H1 (cell line): ENCODE data around the gene MIEN1. TPM values are rescaled to one million over a fixed set of nuclear protein-coding genes. Genes with fewer than 3 reads are reported as not detected.

ENCODE experiments used
- CTCF ChIA-PET: fragments of 300-600 bp; sonication (Branson Sonifier 250); formaldehyde crosslinking; loops from one replicate; lab custom pipeline; 2021; ENCODE audit not compliant: partially characterized antibody; lab: Charles Lee
- POLR2A ChIA-PET: fragments of 300-600 bp; sonication (Branson Sonifier 250); formaldehyde crosslinking; loops from one replicate; lab custom pipeline; 2021; ENCODE audit warnings: inconsistent platforms; ENCODE audit not compliant: partially characterized antibody; lab: Charles Lee
- DNase-seq, 2 experiments: peaks; one replicate each; pipeline versions ENCODE4 v3.0.0 to v3.0.0-alpha.2; 2010 to 2022; ENCODE audit warnings: low spot score in 2 of 2, low read depth in 1 of 2, mixed read lengths in 1 of 2
- FAIRE-seq: peaks from 2 replicates; lab custom pipeline; 2011; peaks lifted over from hg19 to GRCh38; lab: Jason Lieb, UNC
- H2AFZ ChIP-seq: 2 replicates; pipeline ENCODE4 v1.8.1; 2012; ENCODE audit warnings: low read length, inconsistent platforms
- H2AK5ac ChIP-seq: 2 replicates; pipeline ENCODE4 v1.6.1; 2013; ENCODE audit warnings: low read depth, low read length
- H2BK120ac ChIP-seq: replicated peaks from 2 replicates; pipeline ENCODE3; 2013; ENCODE audit warnings: low read depth, low read length, inconsistent platforms
- H2BK12ac ChIP-seq: 2 replicates; pipeline ENCODE4 v1.6.1; 2013; ENCODE audit warnings: low read depth, low read length
- H2BK15ac ChIP-seq: 2 replicates; pipeline ENCODE4 v1.6.1; 2013; ENCODE audit warnings: low read length
- H2BK20ac ChIP-seq: 2 replicates; pipeline ENCODE4 v1.6.1; 2013; ENCODE audit warnings: low read length
- H2BK5ac ChIP-seq: 2 replicates; pipeline ENCODE4 v1.6.1; 2013; ENCODE audit warnings: low read depth, low read length
- H3K14ac ChIP-seq: 2 replicates; pipeline ENCODE4 v1.6.1; 2013; ENCODE audit warnings: inconsistent platforms; ENCODE audit not compliant: insufficient read length
- H3K18ac ChIP-seq: 2 replicates; pipeline ENCODE4 v1.6.1; 2013; ENCODE audit warnings: low read length; ENCODE audit errors: extremely low read depth
- H3K23ac ChIP-seq: 2 replicates; pipeline ENCODE4 v1.6.1; 2013; ENCODE audit warnings: inconsistent platforms; ENCODE audit not compliant: insufficient read length
- H3K23me2 ChIP-seq: 2 replicates; pipeline ENCODE4 v1.6.1; 2013; ENCODE audit warnings: low read depth, low read length
- H3K27ac ChIP-seq: 2 replicates; pipeline ENCODE4 v1.6.1; 2011; ENCODE audit warnings: low read depth, low read length, inconsistent platforms
- H3K27me3 ChIP-seq, 4 experiments: replicated peaks in 1 of 4; 1 replicate in 1 of 4; 2 replicates in 3 of 4; pipeline versions ENCODE4 v1.6.1 to v1.8.1; 2011 to 2013; ENCODE audit warnings: low read length in 3 of 4, mild to moderate bottlenecking in 3 of 4, inconsistent platforms in 2 of 4, mixed read lengths in 2 of 4, moderate library complexity in 1 of 4; ENCODE audit not compliant: control insufficient read depth in 3 of 4, insufficient read depth in 3 of 4; ENCODE audit errors: extremely low read depth in 1 of 4
- H3K36me3 ChIP-seq, 4 experiments: 2 replicates each; pipeline versions ENCODE4 v1.6.1 to v1.8.1; 2011 to 2013; ENCODE audit warnings: mild to moderate bottlenecking in 4 of 4, low read length in 3 of 4, moderate library complexity in 2 of 4, control low read depth in 1 of 4, inconsistent platforms in 1 of 4; ENCODE audit not compliant: insufficient read depth in 4 of 4, control insufficient read depth in 2 of 4
- H3K4ac ChIP-seq: replicated peaks from 2 replicates; pipeline ENCODE3; 2013; ENCODE audit warnings: low read length, low read depth, mixed read lengths, inconsistent platforms; ENCODE audit not compliant: insufficient read length
- H3K4me1 ChIP-seq, 4 experiments: replicated peaks in 1 of 4; 1 replicate in 1 of 4; 2 replicates in 3 of 4; pipeline versions ENCODE4 v1.6.1 to v1.8.1; 2011 to 2013; ENCODE audit warnings: low read length in 3 of 4, inconsistent platforms in 2 of 4, mixed read lengths in 1 of 4; ENCODE audit not compliant: insufficient read depth in 4 of 4, control insufficient read depth in 3 of 4
- H3K4me2 ChIP-seq, 2 experiments: 2 replicates each; pipeline versions ENCODE4 v1.6.1 to v1.8.1; 2011 to 2013; ENCODE audit warnings: low read depth in 2 of 2, low read length in 2 of 2, control low read depth in 1 of 2, inconsistent platforms in 1 of 2, mild to moderate bottlenecking in 1 of 2; ENCODE audit not compliant: insufficient read depth in 1 of 2
- H3K4me3 ChIP-seq, 4 experiments: fragments of 200-600, 300-600 bp in 1 of 4; sonication (generic), shearing (Covaris generic), sonication (Bioruptor Twin) in 1 of 4; 2 replicates each; pipeline versions ENCODE4 v1.5.1 to v1.8.1; 2011 to 2016; ENCODE audit warnings: low read length in 4 of 4, low read depth in 3 of 4, control low read depth in 2 of 4, inconsistent platforms in 2 of 4, mild to moderate bottlenecking in 2 of 4, mixed read lengths in 1 of 4, moderate library complexity in 1 of 4; ENCODE audit not compliant: insufficient read depth in 2 of 4; ENCODE audit errors: extremely low read depth in 1 of 4
- H3K56ac ChIP-seq: replicated peaks from 2 replicates; pipeline ENCODE3; 2013; ENCODE audit warnings: low read depth, mild to moderate bottlenecking, mixed read lengths, low read length, inconsistent platforms; ENCODE audit not compliant: insufficient read length
- H3K79me1 ChIP-seq: 2 replicates; pipeline ENCODE4 v1.6.1; 2013; ENCODE audit warnings: low read depth, low read length, control low read depth
- H3K79me2 ChIP-seq, 2 experiments: 2 replicates each; pipeline versions ENCODE4 v1.6.1 to v1.8.1; 2012 to 2013; ENCODE audit warnings: low read length in 2 of 2, mild to moderate bottlenecking in 2 of 2, inconsistent platforms in 1 of 2; ENCODE audit not compliant: insufficient read depth in 2 of 2, control insufficient read depth in 1 of 2
- H3K9ac ChIP-seq, 4 experiments: replicated peaks in 1 of 4; 1 replicate in 1 of 4; 2 replicates in 3 of 4; pipeline versions ENCODE4 v1.6.1 to v1.8.1; 2011 to 2013; ENCODE audit warnings: low read depth in 3 of 4, low read length in 3 of 4, control low read depth in 2 of 4, mild to moderate bottlenecking in 2 of 4, moderate library complexity in 2 of 4, inconsistent platforms in 1 of 4; ENCODE audit errors: extremely low read depth in 1 of 4
- H3K9me3 ChIP-seq, 2 experiments: 2 replicates each; pipeline versions ENCODE4 v1.6.1 to v1.8.1; 2012 to 2013; ENCODE audit warnings: mild to moderate bottlenecking in 2 of 2, moderate library complexity in 2 of 2, control low read depth in 1 of 2, inconsistent platforms in 1 of 2, low read depth in 1 of 2, low read length in 1 of 2, mixed read lengths in 1 of 2; ENCODE audit not compliant: insufficient read depth in 2 of 2
- H4K20me1 ChIP-seq, 2 experiments: replicated peaks in 1 of 2; 2 replicates each; pipeline versions ENCODE3 to v1.8.1; 2011 to 2013; ENCODE audit warnings: inconsistent platforms in 2 of 2, low read length in 2 of 2, mild to moderate bottlenecking in 1 of 2; ENCODE audit not compliant: insufficient read depth in 2 of 2, control insufficient read depth in 1 of 2
- H4K5ac ChIP-seq: 2 replicates; pipeline ENCODE4 v1.6.1; 2013; ENCODE audit warnings: low read length, low read depth, mixed read lengths, inconsistent platforms; ENCODE audit not compliant: insufficient read length
- H4K8ac ChIP-seq: 2 replicates; pipeline ENCODE4 v1.8.0; 2013; ENCODE audit warnings: mild to moderate bottlenecking, moderate library complexity, low read length, inconsistent platforms; ENCODE audit not compliant: insufficient read depth; ENCODE audit errors: extremely low read depth
- H4K91ac ChIP-seq: replicated peaks from 2 replicates; pipeline ENCODE3; 2013; ENCODE audit warnings: low read length, mixed read lengths, inconsistent platforms; ENCODE audit not compliant: insufficient read length
- CBX8 ChIP-seq: fragments of 300-800, 300-1000 bp; sonication (generic); IDR thresholded peaks from 2 replicates; pipeline ENCODE4 v1.7.1; 2016; ENCODE audit warnings: low read depth, low read length, borderline replicate concordance
- FOSL1 ChIP-seq: IDR thresholded peaks from 2 replicates; pipeline ENCODE4 v1.6.1; 2011; ENCODE audit warnings: mild to moderate bottlenecking, low read depth, low read length, moderate library complexity; ENCODE audit not compliant: insufficient read depth
- RXRA ChIP-seq: IDR thresholded peaks from 2 replicates; pipeline ENCODE4 v1.6.1; 2011; ENCODE audit warnings: low read depth, mild to moderate bottlenecking, low read length, moderate library complexity; ENCODE audit not compliant: insufficient read depth
- SIRT6 ChIP-seq: IDR thresholded peaks from one replicate; pipeline ENCODE4 v1.7.1; 2012; ENCODE audit warnings: low read length, inconsistent platforms
- SP4 ChIP-seq: IDR thresholded peaks from 2 replicates; pipeline ENCODE4 v1.6.1; 2012; ENCODE audit warnings: low read length, inconsistent platforms
- SUZ12 ChIP-seq: fragments of 200-600 bp; sonication (generic); IDR thresholded peaks from 2 replicates; pipeline ENCODE4 v1.6.1; 2012; ENCODE audit warnings: mild to moderate bottlenecking, inconsistent platforms, low read length, moderate library complexity, mixed read lengths
- WGBS, 2 experiments: shearing (Covaris generic) in 1 of 2; methylation state at CpG; one replicate each; pipeline versions ENCODE4 v1.1.6 to v1.1.7; 2013 to 2015; ENCODE audit warnings: low lambda C conversion rate in 2 of 2, mixed read lengths in 2 of 2, inconsistent platforms in 1 of 2, low coverage in 1 of 2, missing lambda C conversion rate in 1 of 2; ENCODE audit not compliant: insufficient replicate concordance in 2 of 2, insufficient coverage in 1 of 2, insufficient read length in 1 of 2; ENCODE audit errors: extremely low coverage in 1 of 2, missing lambda C conversion rate in 1 of 2; 5-methylcytosine and 5-hydroxymethylcytosine counted together
- polyA plus RNA-seq, 7 experiments: library from polyadenylated mRNA; depleted of rRNA in 3 of 7; stranded (reverse) in 5 of 7; unstranded in 2 of 7; fragments of >200 nt in 5 of 7; fragments of 200-250 nt in 2 of 7; gene quantifications; 1 replicate in 5 of 7; 2 replicates in 1 of 7; 4 replicates in 1 of 7; pipeline versions ENCODE4 v1.2.1 to v1.2.3, GENCODE V29; 2011 to 2013; ENCODE audit warnings: missing spikeins in 2 of 7, mixed read lengths in 2 of 7
- total RNA-seq: library from RNA; stranded (reverse); fragmentation: NEBNext Ultra II Directional; extraction: Animal tissue kit (Norgen Biotek cat#: 25700); gene quantifications from 2 replicates; pipeline ENCODE4 v1.2.1, GENCODE V29; 2021

MIEN1 gene
- total and polyA plus RNA-seq, 2 of the 8 experiments (the other 6 are each of a cell fraction or from before 2014, with no cell fraction given): 29.6 to 54.9 TPM

GRCh38 chr17:39727556-39727955, 2.8 kb downstream of the MIEN1 start:
- Histone ChIP-seq H3K18ac (no peak overlapping the region), H3K4me1 (peaks cover 0 to 11% (median 4%) of the 10 kb centered on the region in 4 experiments; a peak in 6 of 7 replicates), H2BK120ac (no peak overlapping the region), H3K4me2 (no peak overlapping the region), H3K9me3 (no peaks in the 10 kb centered on the region), H2BK15ac (no peak overlapping the region), H4K5ac (no peak overlapping the region), H3K27me3 (no peaks in the 10 kb centered on the region), H2BK5ac (no peak overlapping the region), H3K9ac (no peak overlapping the region), H4K20me1 (peaks cover 8 to 20% of the 10 kb centered on the region in 2 experiments), H3K23me2 (peaks cover 5% of the 10 kb centered on the region; the same call in 1 of the 2 replicates), H3K79me2 (no peaks in the 10 kb centered on the region), H2AK5ac (no peak overlapping the region), H2BK20ac (no peak overlapping the region), H3K36me3 (peaks cover 15 to 49% (median 32%) of the 10 kb centered on the region in 4 experiments), H4K91ac (no peak overlapping the region), H3K14ac (no peak overlapping the region), H4K8ac (no peak overlapping the region), H2BK12ac (no peak overlapping the region), H3K4ac (no peak overlapping the region), H3K56ac (no peak overlapping the region), H3K27ac (no peak overlapping the region), H3K4me3 (no peak overlapping the region), H2AFZ (no peak overlapping the region), H3K23ac (no peak overlapping the region), H3K79me1 (no peaks in the 10 kb centered on the region; the same call in 1 of the 2 replicates)
- ChIA-PET POLR2A (interaction anchor here (0.6 to 5.4 kb wide), 6 partner anchors 8 to 39 kb away, joined by 3 to 54 read pairs (median 27); partner anchors contain the start of genes ERBB2 and PGAP3), CTCF (interaction anchor here (0.6 kb wide), 1 partner anchor 95 kb away, joined by 3 read pairs; no protein-coding TSS in a partner anchor)
- FAIRE-seq (no peak), DNase-seq (no peak)
- 89% methylated on average over 9 of the region's 10 CpGs; no CpG with 5 or more reads in 1 of the 2 experiments for WGBS, 2 experiments
- no peak for TF ChIP-seq SUZ12
- no peak for TF ChIP-seq RXRA
- TF ChIP-seq FOSL1: no peak
- no peak for TF ChIP-seq SP4
- TF ChIP-seq CBX8: no peak
- TF ChIP-seq SIRT6: no peak
